Measurements from ENCODE around the gene FZR1. TPM values are rescaled to one million over a fixed set of nuclear protein-coding genes. Genes with fewer than 3 reads are reported as not detected.

Gene FZR1
- total and polyA plus RNA-seq, 7 donors: 12.8 to 25.8 (median 24.3) TPM

DNA sequence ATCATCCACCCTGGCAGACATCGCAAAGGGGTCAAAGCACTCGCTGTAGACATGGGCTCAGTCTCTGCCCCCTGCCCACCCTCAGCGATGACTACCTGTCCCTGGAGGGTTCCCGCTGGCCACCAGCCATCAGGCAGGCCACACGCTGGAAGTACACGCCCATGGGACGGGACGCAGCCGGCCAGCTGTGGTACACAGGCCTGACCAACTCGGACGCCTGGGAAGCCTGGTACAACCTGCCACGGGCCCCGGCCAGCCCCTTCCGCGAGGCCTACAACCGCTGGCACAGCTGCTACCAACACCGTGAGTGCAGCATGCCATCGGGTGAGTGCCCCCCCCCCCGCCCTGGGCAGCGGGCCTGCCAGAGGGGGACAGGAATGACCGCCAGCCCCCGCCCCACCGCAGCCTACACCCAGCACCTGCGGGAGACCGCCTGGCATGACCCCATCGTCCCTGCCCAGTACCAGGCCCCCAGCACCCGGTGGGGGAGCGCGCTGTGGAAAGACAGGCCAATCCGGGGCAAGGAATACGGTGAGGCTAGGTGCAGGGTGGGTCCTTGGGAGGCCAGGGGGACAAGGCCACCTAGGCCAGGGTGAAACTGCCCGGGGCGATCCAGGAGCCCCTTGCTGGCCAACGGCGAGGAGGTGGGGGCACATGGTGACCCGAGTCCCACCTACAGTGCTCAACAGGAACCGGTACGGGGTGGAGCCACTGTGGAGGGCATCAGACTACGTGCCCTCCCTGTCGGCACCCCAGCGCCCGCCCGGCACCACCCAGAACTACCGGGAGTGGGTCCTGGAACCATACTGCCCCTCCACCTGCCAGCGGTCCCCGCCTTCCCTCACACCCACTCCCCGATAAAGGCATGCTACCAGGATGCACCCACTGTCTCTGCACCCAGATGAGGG lies 37.3 kb downstream of the FZR1 start:
- intact Hi-C loops (cut with DNase I): loop anchor here (2.0 kb wide), 1 partner anchor 75 kb away; no protein-coding TSS in a partner anchor
- peak in 2 of 4 donors; percentile 8 to 18 for ATAC-seq
- peaks cover 0 to 13% of the 10 kb centered on the region in 2 donors for H3K36me3 ChIP-seq (ENCODE audit: insufficient read depth in 1 of 2, low read depth in 1 of 2)
- H3K4me1 ChIP-seq: no peaks in the 10 kb centered on the region
- DNase-seq: peak; percentile 47 to 77
- TF ChIP-seq, protein P1, sequence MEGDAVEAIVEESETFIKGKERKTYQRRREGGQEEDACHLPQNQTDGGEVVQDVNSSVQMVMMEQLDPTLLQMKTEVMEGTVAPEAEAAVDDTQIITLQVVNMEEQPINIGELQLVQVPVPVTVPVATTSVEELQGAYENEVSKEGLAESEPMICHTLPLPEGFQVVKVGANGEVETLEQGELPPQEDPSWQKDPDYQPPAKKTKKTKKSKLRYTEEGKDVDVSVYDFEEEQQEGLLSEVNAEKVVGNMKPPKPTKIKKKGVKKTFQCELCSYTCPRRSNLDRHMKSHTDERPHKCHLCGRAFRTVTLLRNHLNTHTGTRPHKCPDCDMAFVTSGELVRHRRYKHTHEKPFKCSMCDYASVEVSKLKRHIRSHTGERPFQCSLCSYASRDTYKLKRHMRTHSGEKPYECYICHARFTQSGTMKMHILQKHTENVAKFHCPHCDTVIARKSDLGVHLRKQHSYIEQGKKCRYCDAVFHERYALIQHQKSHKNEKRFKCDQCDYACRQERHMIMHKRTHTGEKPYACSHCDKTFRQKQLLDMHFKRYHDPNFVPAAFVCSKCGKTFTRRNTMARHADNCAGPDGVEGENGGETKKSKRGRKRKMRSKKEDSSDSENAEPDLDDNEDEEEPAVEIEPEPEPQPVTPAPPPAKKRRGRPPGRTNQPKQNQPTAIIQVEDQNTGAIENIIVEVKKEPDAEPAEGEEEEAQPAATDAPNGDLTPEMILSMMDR (IDR thresholded peaks at IDR 0.05): no peak
- no peaks in the 10 kb centered on the region for H3K27me3 ChIP-seq (ENCODE audit: insufficient read depth in 3 of 3, low read length in 2 of 3)
- H3K27ac ChIP-seq: no peak overlapping the region
- no peaks in the 10 kb centered on the region for H3K9me3 ChIP-seq
- no peak overlapping the region for H3K4me3 ChIP-seq
- WGBS, 3 donors: 55 to 72% (median 57%) methylated on average over 37 to 47 of the region's 47 CpGs

DNA sequence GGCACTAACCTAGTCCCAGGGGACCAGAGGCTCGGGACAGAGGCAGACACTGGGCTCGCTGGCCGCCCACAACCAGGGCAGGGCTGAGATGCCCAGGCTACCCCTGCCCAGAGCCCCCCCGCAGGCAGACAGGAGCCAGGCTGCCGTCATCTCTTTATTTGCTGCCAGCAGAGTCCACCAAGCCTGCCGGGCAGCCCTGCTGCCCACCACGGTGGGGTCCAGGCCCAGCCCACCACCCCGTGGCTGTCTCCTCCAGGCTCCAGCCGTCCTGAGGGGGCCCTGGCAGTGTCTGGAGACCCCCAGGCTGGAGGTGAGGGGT lies 37.9 kb downstream of the FZR1 start:
- no peak overlapping the region for H3K27ac ChIP-seq

DNA sequence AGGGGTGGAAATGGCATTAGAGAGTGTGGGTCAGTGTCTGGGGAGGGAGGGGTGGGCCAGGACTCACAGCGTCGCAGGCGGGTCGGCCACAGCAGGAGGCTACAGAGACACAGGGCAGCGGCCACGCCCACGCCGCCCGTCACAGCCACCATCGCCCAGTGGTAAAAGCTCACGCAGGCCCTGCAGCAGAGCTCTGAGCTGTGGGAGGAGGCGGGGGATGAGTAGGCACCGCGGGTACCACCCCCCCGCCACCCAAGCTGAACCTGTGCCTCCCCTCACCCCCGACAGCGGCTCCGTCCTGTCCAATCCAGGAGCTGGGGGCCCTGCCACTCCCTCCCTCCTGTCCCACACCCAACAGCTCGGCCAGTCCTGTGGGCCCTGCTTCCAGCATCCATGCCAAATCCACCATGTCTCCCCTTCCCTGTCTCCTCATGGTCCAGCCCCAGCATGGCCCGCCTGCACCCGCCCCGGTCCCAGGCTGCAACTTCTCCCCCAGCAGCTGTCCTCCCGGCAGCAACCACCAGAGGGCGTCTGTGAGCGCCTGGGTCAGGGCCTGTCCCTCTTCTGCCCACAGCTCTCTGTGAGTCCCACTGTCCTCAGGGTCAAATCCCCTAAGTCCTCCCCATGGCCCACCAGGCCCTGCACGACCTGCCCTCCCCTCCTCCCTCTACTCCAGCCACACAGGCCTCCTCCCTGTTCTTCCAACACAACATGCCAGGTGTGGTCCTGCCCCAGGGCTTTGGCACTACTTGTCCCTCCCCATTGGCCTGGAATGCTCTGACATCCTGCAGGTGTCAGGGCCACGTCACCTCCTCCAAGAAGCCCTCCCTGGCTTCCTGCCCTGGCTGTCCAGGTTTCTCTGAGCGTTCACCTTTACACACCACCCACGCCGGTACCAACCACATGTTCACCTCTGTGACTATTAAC lies 38.9 kb downstream of the FZR1 start:
- TF ChIP-seq, protein P1 (IDR thresholded peaks at IDR 0.05): peak; percentile 93
- DNase-seq: peak; percentile 80 to 87
- Histone ChIP-seq H3K36me3 (ENCODE audit: insufficient read depth in 1 of 2, low read depth in 1 of 2) (peaks cover 0 to 20% of the 10 kb centered on the region in 2 donors), H3K27ac (no peak overlapping the region), H3K27me3 (ENCODE audit: insufficient read depth in 3 of 3, low read length in 2 of 3) (no peaks in the 10 kb centered on the region), H3K4me3 (no peak overlapping the region), H3K4me1 (no peaks in the 10 kb centered on the region), H3K9me3 (no peaks in the 10 kb centered on the region)
- ATAC-seq: peak; percentile 74 to 85 (median 80)
- intact Hi-C loops (cut with DNase I): loop anchor here (2.0 kb wide), 1 partner anchor 74 kb away; no protein-coding TSS in a partner anchor
- whole genome bisulfite sequencing, 3 donors: 60 to 73% (median 61%) methylated on average over 24 to 30 of the region's 30 CpGs

More for the DNA sequence above, 37.9 kb downstream of the FZR1 start:
- 73 to 74% (median 74%) methylated on average over 7 to 9 of the region's 9 CpGs for WGBS, 3 donors
- TF ChIP-seq, protein P1 (IDR thresholded peaks at IDR 0.05): no peak
- no peaks in the 10 kb centered on the region for H3K9me3 ChIP-seq
- ATAC-seq (no peak), DNase-seq (no peak)
- intact Hi-C loops (cut with DNase I): loop anchor here (2.0 kb wide), 1 partner anchor 75 kb away; no protein-coding TSS in a partner anchor
- H3K4me1 ChIP-seq: no peaks in the 10 kb centered on the region
- H3K4me3 ChIP-seq: no peak overlapping the region
- H3K36me3 ChIP-seq (ENCODE audit: insufficient read depth in 1 of 2, low read depth in 1 of 2): peaks cover 0 to 13% of the 10 kb centered on the region in 2 donors
- no peaks in the 10 kb centered on the region for H3K27me3 ChIP-seq (ENCODE audit: insufficient read depth in 3 of 3, low read length in 2 of 3)

DNA sequence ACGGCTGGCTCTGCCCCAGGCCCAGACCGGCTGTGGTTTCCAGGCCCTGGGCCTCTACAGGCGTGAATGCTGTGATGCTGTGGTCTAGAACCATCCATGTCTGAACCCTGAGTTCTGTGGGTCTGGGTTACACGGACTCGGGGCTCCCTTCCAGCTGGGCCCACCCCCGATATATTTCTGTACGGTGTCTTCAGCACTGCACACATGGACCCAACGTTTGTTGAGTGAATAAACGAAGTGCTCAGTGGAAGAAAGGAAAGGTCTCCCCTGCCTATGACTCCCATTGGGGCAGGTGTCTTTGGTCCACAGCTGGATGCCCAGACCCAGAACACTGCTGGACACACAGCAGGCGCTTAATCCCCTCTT lies 39.5 kb downstream of the FZR1 start:
- no peak for DNase-seq
- intact Hi-C loops (cut with DNase I): loop anchor here (2.0 kb wide), 1 partner anchor 73 kb away; no protein-coding TSS in a partner anchor
- no peak for ATAC-seq
- H3K36me3 ChIP-seq (ENCODE audit: insufficient read depth in 1 of 2, low read depth in 1 of 2): peaks cover 0 to 25% of the 10 kb centered on the region in 2 donors
- no peaks in the 10 kb centered on the region for H3K4me1 ChIP-seq
- WGBS, 3 donors: 74 to 80% (median 75%) methylated on average over 10 of the region's 10 CpGs
- H3K27ac ChIP-seq: no peak overlapping the region
- TF ChIP-seq, protein P1 (IDR thresholded peaks at IDR 0.05): no peak
- H3K27me3 ChIP-seq (ENCODE audit: insufficient read depth in 3 of 3, low read length in 2 of 3): no peaks in the 10 kb centered on the region
- H3K4me3 ChIP-seq: no peak overlapping the region
- no peaks in the 10 kb centered on the region for H3K9me3 ChIP-seq
